Adrenal gland (tissue), 5 donors: Measurements from ENCODE around the gene KIRREL2.

ENCODE experiments used
- CTCF ChIP-seq, 6 experiments: fragments of 450-650 bp in 4 of 6; fragments of 200-600 bp in 2 of 6; sonication (generic) in 1 of 6; IDR thresholded peaks; 1 replicate in 5 of 6; 2 replicates in 1 of 6; pipeline versions ENCODE4 v1.5.1 to v1.8.0; 2016 to 2021; ENCODE audit warnings: antibody characterized with exemption in 6 of 6, mild to moderate bottlenecking in 2 of 6, moderate library complexity in 1 of 6
- POLR2A ChIP-seq, 2 donors: fragments of 450-650 bp; IDR thresholded peaks; one replicate each; pipeline ENCODE4 v1.6.1; 2017; ENCODE audit warnings: antibody characterized with exemption in 2 of 2, mild to moderate bottlenecking in 2 of 2, moderate library complexity in 1 of 2
- donor health status: DM: no; HTN: no; CAD: no.

- TF ChIP-seq CTCF (IDR thresholded peaks at IDR 0.05) (no peak), POLR2A (IDR thresholded peaks at IDR 0.05) (no peak)
Observed at GRCh38 chr19:35879068-35879467, 22.4 kb downstream of the KIRREL2 start.
